A549 (cell line): ENCODE results near the gene P3H1. TPM values are rescaled to one million over a fixed set of nuclear protein-coding genes. Genes with fewer than 3 reads are reported as not detected.
"Not testable (repeated sequence)": the region's sequence is repeated elsewhere in the genome, so short reads cannot be mapped to it uniquely, and the experiment has no call there.

ENCODE experiments used
- ATAC-seq, 2 experiments: fragments of 200-7000 bp in 1 of 2; fragments of >200 bp in 1 of 2; cut with Nextera tagmentation in 1 of 2; cut with Tn5 transposase in 1 of 2; 3 replicates each; pipeline versions ENCODE4 v1.8.0 to v1.9.1; 2018 to 2020; ENCODE audit warnings: mild to moderate bottlenecking in 1 of 2, moderate library complexity in 1 of 2
- CTCF ChIA-PET: fragments of 300-600 bp; sonication (Branson Sonifier 250); formaldehyde crosslinking; extraction: SDS; loops from one replicate; lab custom pipeline; 2021; ENCODE audit warnings: antibody characterized with exemption, inconsistent platforms; lab: Yijun Ruan, JAX
- POLR2A ChIA-PET: fragments of 350-600 bp; formaldehyde crosslinking; extraction: SDS; loops from one replicate; lab custom pipeline; 2021; ENCODE audit warnings: antibody characterized with exemption, inconsistent platforms; lab: Yijun Ruan, JAX
- DNase-seq, 2 experiments: peaks; one replicate each; pipeline versions ENCODE4 v3.0.0 to v3.0.0-alpha.2; 2011 to 2016; ENCODE audit warnings: low read depth in 1 of 2, low spot score in 1 of 2
- FAIRE-seq: peaks from 2 replicates; lab custom pipeline; 2011; peaks lifted over from hg19 to GRCh38; lab: Jason Lieb, UNC
- H3K27ac ChIP-seq, 2 experiments: fragments of >200 bp; sonication (Bioruptor Twin); formaldehyde crosslinking; 3 replicates each; pipeline ENCODE4 v1.5.1; 2016 to 2017
- H3K4me1 ChIP-seq: fragments of >200 bp; sonication (Bioruptor Twin); formaldehyde crosslinking; 3 replicates; pipeline ENCODE4 v1.6.1; 2016
- H3K4me2 ChIP-seq: fragments of >200 bp; sonication (Bioruptor Twin); formaldehyde crosslinking; 3 replicates; pipeline ENCODE4 v1.6.1; 2016
- H3K4me3 ChIP-seq: fragments of >200 bp; sonication (Bioruptor Twin); formaldehyde crosslinking; 3 replicates; pipeline ENCODE4 v1.5.1; 2016
- H3K9me3 ChIP-seq: fragments of >200 bp; sonication (Bioruptor Twin); formaldehyde crosslinking; 3 replicates; pipeline ENCODE4 v1.6.1; 2016
- BHLHE40 ChIP-seq: IDR thresholded peaks from 2 replicates; pipeline ENCODE4 v1.6.1; 2012; ENCODE audit warnings: low read depth, low read length, inconsistent platforms
- CHD4 ChIP-seq: fragments of 200-600 bp; sonication (generic); IDR thresholded peaks from 2 replicates; pipeline ENCODE4 v1.6.1; 2016; ENCODE audit warnings: antibody characterized with exemption, mild to moderate bottlenecking, borderline replicate concordance
- CTCF ChIP-seq: fragments of >200 bp; sonication (Bioruptor Twin); formaldehyde crosslinking; IDR thresholded peaks from 3 replicates; pipeline ENCODE4 v1.5.1; 2016
- EHF ChIP-seq: fragments of 250-450 bp; sonication (Bioruptor Pico); IDR thresholded peaks from 2 replicates; pipeline ENCODE4 v1.5.0; 2020; ENCODE audit warnings: mild to moderate bottlenecking
- ELK1 ChIP-seq: fragments of 150-350 bp; IDR thresholded peaks from 2 replicates; pipeline ENCODE4 v1.6.1; 2014; ENCODE audit warnings: low read depth, mild to moderate bottlenecking, low read length
- FOSL2 ChIP-seq, 2 experiments: fragments of 450-650 bp in 1 of 2; fragments of >200 bp in 1 of 2; sonication (Bioruptor Twin) in 1 of 2; formaldehyde crosslinking; IDR thresholded peaks; 2 replicates each; pipeline versions ENCODE4 v1.5.0 to v1.6.1; 2016 to 2020; ENCODE audit warnings: mild to moderate bottlenecking in 1 of 2, moderate library complexity in 1 of 2
- HEYL ChIP-seq: fragments of 250-450 bp; sonication (Bioruptor Pico); IDR thresholded peaks from 2 replicates; pipeline ENCODE4 v1.8.0; 2021; ENCODE audit warnings: mild to moderate bottlenecking, moderate library complexity
- HOXB13 ChIP-seq: fragments of 250-450 bp; sonication (Bioruptor Pico); IDR thresholded peaks from 2 replicates; pipeline ENCODE4 v1.5.0; 2020; ENCODE audit warnings: low read depth, mild to moderate bottlenecking, moderate library complexity
- JUNB ChIP-seq: fragments of >200 bp; sonication (Bioruptor Twin); formaldehyde crosslinking; IDR thresholded peaks from 2 replicates; pipeline ENCODE4 v1.6.1; 2016
- KDM5A ChIP-seq: fragments of 200-600 bp; sonication (generic); IDR thresholded peaks from 2 replicates; pipeline ENCODE4 v1.6.1; 2016; ENCODE audit warnings: antibody characterized with exemption, mild to moderate bottlenecking
- MAX ChIP-seq: IDR thresholded peaks from 2 replicates; pipeline ENCODE4 v1.6.1; 2012
- NFE2L2 ChIP-seq: fragments of 150-350 bp; conservative IDR thresholded peaks from 2 replicates; pipeline ENCODE4 v1.6.1; 2014; ENCODE audit warnings: low read length
- PBX3 ChIP-seq: IDR thresholded peaks from 2 replicates; pipeline ENCODE4 v1.6.1; 2012
- POLR2A ChIP-seq: IDR thresholded peaks from 2 replicates; pipeline ENCODE4 v1.6.1; 2012; ENCODE audit warnings: mild to moderate bottlenecking, low read length
- TP53 ChIP-seq: fragments of 250-450 bp; sonication (Bioruptor Pico); IDR thresholded peaks from 2 replicates; pipeline ENCODE4 v1.5.0; 2021; ENCODE audit warnings: mild to moderate bottlenecking, moderate library complexity
- ZFP36 ChIP-seq: fragments of 450-650 bp; IDR thresholded peaks from 2 replicates; pipeline ENCODE4 v1.6.1; 2014; ENCODE audit warnings: borderline replicate concordance; ENCODE audit not compliant: partially characterized antibody
- ZSCAN20 ChIP-seq: fragments of 250-450 bp; sonication (Bioruptor Pico); IDR thresholded peaks from 2 replicates; pipeline ENCODE4 v1.8.0; 2022; ENCODE audit warnings: mild to moderate bottlenecking, moderate library complexity
- WGBS: methylation state at CpG from one replicate; pipeline ENCODE4 v1.1.6; 2017; ENCODE audit errors: missing lambda C conversion rate; 5-methylcytosine and 5-hydroxymethylcytosine counted together
- polyA plus RNA-seq, 4 experiments: library from polyadenylated mRNA; depleted of rRNA in 3 of 4; stranded (reverse); fragments of >200 nt; fragmentation: RNase III in 1 of 4; extraction: RNeasy Plus Mini Kit Qiagen cat#74134 plus additional on column Dnase treatment in 1 of 4; gene quantifications; 2 replicates in 3 of 4; 3 replicates in 1 of 4; pipeline ENCODE4 v1.2.3, GENCODE V29; 2011 to 2017

The P3H1 gene
- polyA plus RNA-seq, 2 of the 4 experiments (the other 2 are of a cell fraction): 27.3 to 30.3 TPM

- ChIA-PET POLR2A (no interaction called here), CTCF (interaction anchor here (0.6 to 1.3 kb wide), 3 partner anchors 9 to 791 kb away, joined by 3 to 5 read pairs (median 3); partner anchors contain the start of gene P3H1)
- ATAC-seq (no peak), FAIRE-seq (no peak), DNase-seq (no peak)
- TF ChIP-seq FOSL2 (IDR thresholded peaks at IDR 0.05): no peak
- peak; percentile 33; the same call in 1 of the 2 replicates for TF ChIP-seq FOSL2 (CRISPR knock-in tag; IDR thresholded peaks at IDR 0.05)
- no peak for TF ChIP-seq NFE2L2
- 91% methylated on average over 1 of the region's 1 CpG for WGBS
- Histone ChIP-seq H3K4me1 (no peaks in the 10 kb centered on the region), H3K4me3 (no peak overlapping the region), H3K4me2 (no peak overlapping the region), H3K27ac (no peak overlapping the region), H3K9me3 (no peaks in the 10 kb centered on the region)
Observed at GRCh38 chr1:42753070-42753469, 13.8 kb downstream of the P3H1 start.

GRCh38 chr1:42752284-42752683, 14.5 kb downstream of the P3H1 start:
- TF ChIP-seq JUNB (no peak), NFE2L2 (no peak), CHD4 (no peak), ZFP36 (no peak), TP53 (CRISPR knock-in tag) (no peak), ELK1 (no peak), HEYL (CRISPR knock-in tag) (no peak), HOXB13 (CRISPR knock-in tag) (no peak), POLR2A (no peak), PBX3 (no peak), KDM5A (no peak), ZSCAN20 (CRISPR knock-in tag) (no peak), MAX (no peak), BHLHE40 (no peak), EHF (CRISPR knock-in tag) (no peak), CTCF (no peak)
- POLR2A ChIA-PET: no interaction called here
- 88% methylated on average over 6 of the region's 6 CpGs for WGBS

DNA sequence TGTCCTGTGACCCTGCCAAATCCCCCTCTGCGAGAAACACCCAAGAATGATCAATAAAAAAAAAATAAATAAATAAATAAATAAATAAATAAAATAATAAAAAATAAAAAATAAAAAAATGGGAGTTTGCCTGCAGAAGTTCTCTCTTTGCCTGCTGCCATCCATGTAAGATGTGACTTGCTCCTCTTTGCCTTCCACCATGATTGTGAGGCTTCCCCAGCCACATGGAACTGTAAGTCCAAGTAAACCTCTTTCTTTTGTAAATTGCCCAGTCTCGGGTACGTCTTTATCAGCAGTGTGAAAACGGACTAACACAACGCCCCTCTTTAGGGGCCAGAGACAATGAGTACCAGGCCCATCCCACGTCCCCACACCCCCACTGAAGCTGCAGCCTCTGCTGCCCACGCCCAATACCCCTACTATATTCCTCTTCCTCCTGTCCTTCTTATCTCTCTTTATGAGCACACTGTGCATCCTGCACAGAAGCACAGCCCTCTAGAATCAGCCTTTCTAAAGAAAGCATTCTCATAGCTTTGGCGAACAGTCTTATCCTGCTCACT, 15.2 kb downstream of the P3H1 start:
- POLR2A ChIA-PET, H3K27ac ChIP-seq, H3K9me3 ChIP-seq, ATAC-seq, H3K4me2 ChIP-seq, CTCF ChIA-PET, FAIRE-seq, H3K4me1 ChIP-seq, DNase-seq, H3K4me3 ChIP-seq: not testable (repeated sequence)
- WGBS: 90% methylated on average over 8 of the region's 8 CpGs

More at GRCh38 chr1:42752284-42752683, 14.5 kb downstream of the P3H1 start:
- no peak overlapping the region for H3K4me3 ChIP-seq
- DNase-seq (no peak), ATAC-seq (no peak), FAIRE-seq (no peak)
- no peaks in the 10 kb centered on the region for H3K4me1 ChIP-seq
- H3K9me3 ChIP-seq: no peaks in the 10 kb centered on the region
- CTCF ChIA-PET: interaction anchor here (1.1 to 1.3 kb wide), 2 partner anchors 10 to 14 kb away, joined by 3 to 5 read pairs; partner anchors contain the start of gene P3H1
- no peak overlapping the region for H3K27ac ChIP-seq
- H3K4me2 ChIP-seq: no peak overlapping the region
